ENCODE data around the gene RAD9A.

RAD9A gene

GRCh38 chr11:67435031-67435726 lies 43.4 kb downstream of the RAD9A start:
- H3K36me3 ChIP-seq (ENCODE audit: insufficient read depth, low read length): peaks cover 6% of the 10 kb centered on the region; the same call in 1 of the 2 replicates
- H3K9ac ChIP-seq (ENCODE audit: low read depth, low read length): no peak overlapping the region
- H3K4me1 ChIP-seq (ENCODE audit: insufficient read depth, low read length): peaks cover 17% of the 10 kb centered on the region; the same call in 1 of the 2 replicates
- H3K9me3 ChIP-seq (ENCODE audit: control insufficient read depth, insufficient read depth, low read length): no peaks in the 10 kb centered on the region

GRCh38 chr11:67435727-67436458 lies 44.1 kb downstream of the RAD9A start:
- no peak overlapping the region for H3K9ac ChIP-seq (ENCODE audit: low read depth, low read length)

DNA sequence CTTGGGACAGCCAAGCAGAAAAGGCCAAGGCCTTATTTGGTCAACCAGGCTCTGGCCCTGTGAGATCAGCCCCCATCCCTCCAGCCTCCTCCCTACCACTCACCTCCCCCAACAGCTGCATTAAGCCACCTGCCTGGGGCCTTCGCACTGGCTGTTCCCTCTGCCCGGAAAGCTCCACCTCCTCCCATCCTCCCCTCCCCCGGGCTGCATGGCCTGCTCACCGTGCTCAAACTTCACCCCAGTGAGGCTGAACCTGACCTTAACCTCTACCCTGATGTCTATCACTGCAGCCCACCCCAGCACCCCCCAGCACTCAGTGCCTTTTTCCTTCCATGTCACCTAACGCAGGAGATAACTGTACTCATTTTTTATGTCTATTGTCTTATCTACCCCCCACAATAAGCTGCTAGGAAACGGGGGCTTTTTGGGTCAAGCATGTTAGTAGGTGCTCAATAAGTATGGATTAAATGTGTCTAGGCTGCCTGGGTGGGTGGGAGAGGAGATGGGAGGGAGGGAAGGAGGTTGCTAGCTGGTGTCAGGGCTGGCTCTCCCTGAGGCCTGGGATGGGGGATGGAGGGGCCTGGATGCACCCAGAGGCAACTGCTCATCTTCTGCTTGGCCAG lies 44.8 kb downstream of the RAD9A start:
- H3K9ac ChIP-seq (ENCODE audit: low read depth, low read length): no peak overlapping the region
- peaks cover 17% of the 10 kb centered on the region; the same call in 1 of the 2 replicates for H3K4me1 ChIP-seq (ENCODE audit: insufficient read depth, low read length)
- H3K9me3 ChIP-seq (ENCODE audit: control insufficient read depth, insufficient read depth, low read length): no peaks in the 10 kb centered on the region
- H3K36me3 ChIP-seq (ENCODE audit: insufficient read depth, low read length): 0 out of 2 replicates have a peak, but pooled peaks cover 6% of the 10 kb centered on the region

More at GRCh38 chr11:67435727-67436458, 44.1 kb downstream of the RAD9A start:
- H3K9me3 ChIP-seq (ENCODE audit: control insufficient read depth, insufficient read depth, low read length): no peaks in the 10 kb centered on the region
- peaks cover 17% of the 10 kb centered on the region; the same call in 1 of the 2 replicates for H3K4me1 ChIP-seq (ENCODE audit: insufficient read depth, low read length)
- peaks cover 6% of the 10 kb centered on the region; the same call in 1 of the 2 replicates for H3K36me3 ChIP-seq (ENCODE audit: insufficient read depth, low read length)

GRCh38 chr11:67437082-67437808 lies 45.5 kb downstream of the RAD9A start, which contains the start of gene PTPRCAP:
Gene PTPRCAP, minus strand, starts transcription at chr11:67437682. Its CDS starts 63 bp downstream, at chr11:67437619.
- no peak within 1 kb of the TSS for H3K9ac ChIP-seq (ENCODE audit: low read depth, low read length)
- H3K4me1 ChIP-seq (ENCODE audit: insufficient read depth, low read length): peaks cover 17% of the 10 kb centered on the region; the same call in 1 of the 2 replicates
- H3K36me3 ChIP-seq (ENCODE audit: insufficient read depth, low read length): 0 out of 2 replicates have a peak, but pooled peaks cover 7% of the 10 kb centered on the region

DNA sequence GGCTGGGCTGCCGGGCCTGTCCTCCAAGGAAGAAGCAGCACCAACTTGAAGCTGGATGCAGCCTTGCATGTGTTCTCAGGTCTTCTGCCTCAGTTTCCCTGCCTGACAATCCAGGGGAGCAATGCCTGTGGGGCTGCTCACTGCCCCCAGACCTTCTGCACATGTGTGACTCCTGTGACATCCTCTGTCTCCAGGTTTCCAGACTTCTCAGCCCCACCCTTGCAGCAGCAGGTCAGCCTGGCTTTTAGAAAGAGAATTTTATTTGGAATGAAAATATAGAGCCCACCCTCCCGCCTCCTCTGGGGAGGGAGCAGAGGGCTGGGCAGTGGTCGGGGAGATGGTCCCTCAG lies 46.0 kb downstream of the RAD9A start:
- 0 out of 2 replicates have a peak, but pooled peaks cover 7% of the 10 kb centered on the region for H3K36me3 ChIP-seq (ENCODE audit: insufficient read depth, low read length)
- no peaks in the 10 kb centered on the region for H3K9me3 ChIP-seq (ENCODE audit: control insufficient read depth, insufficient read depth, low read length)
- H3K9ac ChIP-seq (ENCODE audit: low read depth, low read length): no peak overlapping the region
- H3K4me1 ChIP-seq (ENCODE audit: insufficient read depth, low read length): peaks cover 17% of the 10 kb centered on the region; the same call in 1 of the 2 replicates

More at GRCh38 chr11:67437082-67437808, 45.5 kb downstream of the RAD9A start, which contains the start of gene PTPRCAP:
- no peaks in the 10 kb centered on the region for H3K9me3 ChIP-seq (ENCODE audit: control insufficient read depth, insufficient read depth, low read length)

- Histone ChIP-seq H3K36me3 (ENCODE audit: insufficient read depth, low read length) (0 out of 2 replicates have a peak, but pooled peaks cover 7% of the 10 kb centered on the region), H3K9me3 (ENCODE audit: control insufficient read depth, insufficient read depth, low read length) (no peaks in the 10 kb centered on the region), H3K4me1 (ENCODE audit: insufficient read depth, low read length) (peaks cover 17% of the 10 kb centered on the region; the same call in 1 of the 2 replicates), H3K9ac (ENCODE audit: low read depth, low read length) (no peak overlapping the region)
Observed at GRCh38 chr11:67438158-67438902, 46.5 kb downstream of the RAD9A start.

DNA sequence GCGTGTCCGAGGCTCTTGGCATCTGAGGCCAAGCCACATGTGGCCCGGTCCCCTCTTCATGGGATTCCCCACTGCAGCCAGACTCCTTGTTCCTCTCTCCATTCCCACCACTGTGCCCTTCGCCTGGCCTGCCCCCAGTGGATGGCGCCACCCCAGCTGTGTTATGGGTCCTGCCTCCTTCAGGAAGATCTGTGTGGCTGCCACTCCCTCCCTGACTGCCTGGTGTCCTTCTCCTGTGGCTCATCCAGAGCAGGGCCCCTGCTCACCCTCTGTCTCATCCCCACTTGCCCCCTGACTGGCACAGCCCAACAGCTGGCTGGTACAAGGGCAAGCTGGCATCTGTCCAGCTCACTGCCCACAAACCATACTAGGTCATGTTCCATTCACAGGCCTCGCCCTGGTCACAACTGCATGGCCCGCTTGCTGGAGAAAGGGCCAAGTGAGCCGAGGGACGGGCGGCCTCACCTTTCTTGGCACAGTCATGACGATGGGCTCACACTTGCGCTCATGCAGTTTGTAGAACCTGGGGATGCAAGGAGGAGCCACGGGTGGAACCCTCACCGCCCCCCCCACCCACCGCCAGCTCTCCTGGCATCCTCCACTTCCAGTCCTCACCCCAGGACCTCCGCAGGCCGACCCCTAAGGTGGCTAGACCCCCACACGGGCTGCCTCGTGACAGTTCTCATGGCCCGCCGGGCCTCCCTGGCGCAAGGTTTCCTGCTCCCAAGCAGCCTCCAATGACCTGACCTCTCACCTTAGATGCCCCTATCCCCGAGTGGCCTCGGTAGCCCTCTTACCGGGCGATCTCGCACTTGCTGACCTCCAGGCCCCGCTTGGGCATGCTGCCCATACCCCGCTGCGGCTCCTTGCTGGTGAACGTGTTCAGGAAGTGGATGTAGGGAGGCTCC lies 47.8 kb downstream of the RAD9A start:
- Histone ChIP-seq H3K9me3 (ENCODE audit: control insufficient read depth, insufficient read depth, low read length) (no peaks in the 10 kb centered on the region), H3K36me3 (ENCODE audit: insufficient read depth, low read length) (0 out of 2 replicates have a peak, but pooled peaks cover 7% of the 10 kb centered on the region), H3K4me1 (ENCODE audit: insufficient read depth, low read length) (peaks cover 17% of the 10 kb centered on the region; the same call in 1 of the 2 replicates), H3K9ac (ENCODE audit: low read depth, low read length) (no peak overlapping the region)

- H3K36me3 ChIP-seq (ENCODE audit: insufficient read depth, low read length): 0 out of 2 replicates have a peak, but pooled peaks cover 7% of the 10 kb centered on the region
- no peaks in the 10 kb centered on the region for H3K9me3 ChIP-seq (ENCODE audit: control insufficient read depth, insufficient read depth, low read length)
- H3K4me1 ChIP-seq (ENCODE audit: insufficient read depth, low read length): peaks cover 17% of the 10 kb centered on the region; the same call in 1 of the 2 replicates
- no peak overlapping the region for H3K9ac ChIP-seq (ENCODE audit: low read depth, low read length)
Observed at GRCh38 chr11:67440229-67441097, 48.7 kb downstream of the RAD9A start.

- peaks cover 15% of the 10 kb centered on the region; the same call in 1 of the 2 replicates for H3K4me1 ChIP-seq (ENCODE audit: insufficient read depth, low read length)
- H3K9me3 ChIP-seq (ENCODE audit: control insufficient read depth, insufficient read depth, low read length): no peaks in the 10 kb centered on the region
- H3K36me3 ChIP-seq (ENCODE audit: insufficient read depth, low read length): 0 out of 2 replicates have a peak, but pooled peaks cover 7% of the 10 kb centered on the region
- H3K9ac ChIP-seq (ENCODE audit: low read depth, low read length): no peak overlapping the region
Observed at GRCh38 chr11:67441098-67441563, 49.3 kb downstream of the RAD9A start.

DNA sequence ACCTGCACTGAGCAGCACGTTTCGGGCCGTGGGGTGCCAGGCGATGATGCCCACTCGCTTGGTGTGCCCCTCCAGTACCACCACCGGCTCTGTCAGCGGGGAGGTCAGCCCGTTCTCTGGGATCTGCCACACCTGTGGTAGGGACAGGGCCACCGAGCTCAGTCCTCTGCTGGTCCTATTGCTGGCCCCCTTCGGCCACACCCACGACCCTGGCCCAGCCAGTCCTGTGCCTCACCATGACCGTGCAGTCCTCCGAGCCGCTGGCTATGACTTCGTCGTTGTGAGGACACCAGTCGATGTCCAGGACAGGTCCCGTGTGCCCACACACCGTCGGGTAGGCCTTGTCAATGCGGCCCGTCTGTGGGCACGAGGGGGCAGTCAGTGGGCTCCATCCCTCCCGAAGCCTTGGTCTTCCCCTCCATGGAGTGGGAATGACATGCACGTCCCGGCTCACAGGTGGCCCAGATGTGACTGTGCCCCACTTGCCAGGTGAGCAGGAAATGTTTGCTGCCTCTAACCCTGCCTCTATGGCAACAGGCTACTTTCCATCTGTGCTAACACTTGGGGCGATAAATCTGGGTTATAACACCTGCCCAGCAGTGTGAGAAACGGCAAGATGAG lies 50.1 kb downstream of the RAD9A start:
- Histone ChIP-seq H3K9ac (ENCODE audit: low read depth, low read length) (no peak overlapping the region), H3K36me3 (ENCODE audit: insufficient read depth, low read length) (0 out of 2 replicates have a peak, but pooled peaks cover 7% of the 10 kb centered on the region), H3K4me1 (ENCODE audit: insufficient read depth, low read length) (peaks cover 10% of the 10 kb centered on the region; the same call in 1 of the 2 replicates), H3K9me3 (ENCODE audit: control insufficient read depth, insufficient read depth, low read length) (no peaks in the 10 kb centered on the region)

Measured in ES-I3 (cell line).